K562 (cell line): ENCODE data around the gene SMIM36. TPM values are rescaled to one million over a fixed set of nuclear protein-coding genes. Genes with fewer than 3 reads are reported as not detected.
"Not testable (repeated sequence)": the region's sequence is repeated elsewhere in the genome, so short reads cannot be mapped to it uniquely, and the experiment has no call there.

Source experiments
- ATAC-seq: fragments of 200-7000 bp; cut with Tn5 transposase; 3 replicates; pipeline ENCODE4 v1.9.1; 2020; ENCODE audit warnings: moderate library complexity
- BruUV-seq: library from RNA; stranded (reverse); fragments of 400-500 nt; replicated peaks from 2 replicates; lab custom pipeline; 2021; lab: Mats Ljungman, UMichigan
- CTCF ChIA-PET: fragments of 300-600 bp; formaldehyde crosslinking; extraction: SDS; loops from one replicate; lab custom pipeline; 2021; ENCODE audit warnings: low intra/inter-chr PET ratio; lab: Yijun Ruan, JAX
- POLR2A ChIA-PET: fragments of 300-600, 350-650 bp; sonication (Branson Sonifier 250); formaldehyde crosslinking; extraction: SDS; loops from one replicate; lab custom pipeline; 2021; ENCODE audit warnings: antibody characterized with exemption, inconsistent platforms; lab: Yijun Ruan, JAX
- DNase-seq, 4 experiments: peaks; one replicate each; pipeline versions ENCODE4 v3.0.0 to v3.0.0-alpha.2; 2011 to 2018; ENCODE audit warnings: low spot score in 3 of 4, mixed read lengths in 3 of 4; ENCODE audit errors: extremely low read depth in 1 of 4
- FAIRE-seq: peaks from 2 replicates; lab custom pipeline; 2011; peaks lifted over from hg19 to GRCh38; lab: Jason Lieb, UNC
- H2AFZ ChIP-seq: 2 replicates; pipeline ENCODE4 v1.6.0; 2011; ENCODE audit warnings: low read depth, low read length, control low read depth, inconsistent platforms
- H3K27ac ChIP-seq: fragments of 200-600 bp; 3 replicates; pipeline ENCODE4 v1.8.0; 2011; ENCODE audit warnings: low read depth, mild to moderate bottlenecking, control low read depth, inconsistent platforms, low read length, moderate library complexity, mixed read lengths; ENCODE audit errors: extremely low read depth
- H3K27me3 ChIP-seq, 2 experiments: fragments of 300-600 bp in 1 of 2; 2 replicates in 1 of 2; 3 replicates in 1 of 2; pipeline versions ENCODE4 v1.6.0 to v1.8.0; 2011; ENCODE audit warnings: inconsistent platforms in 2 of 2, low read length in 2 of 2, mild to moderate bottlenecking in 1 of 2, mixed read lengths in 1 of 2, moderate library complexity in 1 of 2; ENCODE audit not compliant: control insufficient read depth in 2 of 2, insufficient read depth in 2 of 2
- H3K36me3 ChIP-seq: fragments of 300-600 bp; 3 replicates; pipeline ENCODE4 v1.8.0; 2011; ENCODE audit warnings: mild to moderate bottlenecking, low read length, inconsistent platforms; ENCODE audit not compliant: control insufficient read depth, insufficient read depth
- H3K4me1 ChIP-seq, 2 experiments: fragments of 200-600 bp in 1 of 2; replicated peaks in 1 of 2; 2 replicates in 1 of 2; 3 replicates in 1 of 2; pipeline versions ENCODE4 v1.5.1 to v1.8.0; 2011; ENCODE audit warnings: inconsistent platforms in 2 of 2, low read length in 2 of 2, mild to moderate bottlenecking in 1 of 2, mixed read lengths in 1 of 2, moderate library complexity in 1 of 2; ENCODE audit not compliant: control insufficient read depth in 2 of 2, insufficient read depth in 2 of 2
- H3K4me2 ChIP-seq: 2 replicates; pipeline ENCODE4 v1.6.1; 2011; ENCODE audit warnings: low read length, control low read depth, inconsistent platforms, mixed read lengths; ENCODE audit not compliant: insufficient read depth
- H3K4me3 ChIP-seq: fragments of 200-600 bp; sonication (generic), shearing (Covaris generic); 2 replicates; pipeline ENCODE4 v1.5.1; 2016; ENCODE audit warnings: control low read depth, inconsistent platforms
- H3K79me2 ChIP-seq: fragments of 200-600 bp; 3 replicates; pipeline ENCODE4 v1.8.0; 2011; ENCODE audit warnings: low read length, inconsistent platforms; ENCODE audit not compliant: control insufficient read depth, insufficient read depth
- H3K9ac ChIP-seq, 2 experiments: 2 replicates each; pipeline versions ENCODE4 v1.6.0 to v1.6.1; 2011; ENCODE audit warnings: low read depth in 2 of 2, low read length in 2 of 2, control low read depth in 1 of 2, inconsistent platforms in 1 of 2, mild to moderate bottlenecking in 1 of 2, mixed read lengths in 1 of 2; ENCODE audit not compliant: insufficient read depth in 1 of 2
- H3K9me1 ChIP-seq: one replicate; pipeline ENCODE4 v1.6.0; 2011; ENCODE audit warnings: inconsistent platforms, mild to moderate bottlenecking, low read length, moderate library complexity; ENCODE audit not compliant: control insufficient read depth, insufficient read depth
- H3K9me3 ChIP-seq: replicated peaks from 2 replicates; pipeline ENCODE4 v1.5.1; 2011; ENCODE audit warnings: low read depth, low read length, inconsistent platforms; ENCODE audit not compliant: control insufficient read depth, insufficient read depth
- H4K20me1 ChIP-seq: replicated peaks from 2 replicates; pipeline ENCODE4 v1.6.1; 2011; ENCODE audit warnings: low read length, inconsistent platforms, mixed read lengths; ENCODE audit not compliant: control insufficient read depth, insufficient read depth
- CREB1 ChIP-seq, 2 experiments: sonication (generic) in 1 of 2; formaldehyde crosslinking in 1 of 2; IDR thresholded peaks; 2 replicates each; pipeline versions ENCODE4 v1.6.1 to v1.8.0; 2012 to 2022; ENCODE audit warnings: inconsistent platforms in 1 of 2, mild to moderate bottlenecking in 1 of 2, missing genetic modification reagents in 1 of 2, moderate library complexity in 1 of 2
- NCOR1 ChIP-seq: fragments of 450-650 bp; IDR thresholded peaks from 2 replicates; pipeline ENCODE4 v1.6.1; 2016; ENCODE audit warnings: mild to moderate bottlenecking, moderate library complexity
- SAP30 ChIP-seq: fragments of 200-600 bp; sonication (generic); IDR thresholded peaks from 2 replicates; pipeline ENCODE4 v1.6.1; 2012; ENCODE audit warnings: borderline replicate concordance, low read depth, mild to moderate bottlenecking, moderate library complexity, low read length, control low read depth, inconsistent platforms; ENCODE audit not compliant: insufficient read depth, poor library complexity, severe bottlenecking
- TOE1 ChIP-seq, 2 experiments: fragments of 450-650 bp in 1 of 2; sonication (generic) in 1 of 2; formaldehyde crosslinking in 1 of 2; IDR thresholded peaks; 2 replicates each; pipeline versions ENCODE4 v1.7.1 to v1.8.0; 2016 to 2022; ENCODE audit warnings: borderline replicate concordance in 2 of 2, mild to moderate bottlenecking in 2 of 2, antibody characterized with exemption in 1 of 2, inconsistent platforms in 1 of 2, low read depth in 1 of 2, missing genetic modification reagents in 1 of 2, moderate library complexity in 1 of 2
- ZNF79 ChIP-seq: fragments of 250-450 bp; sonication (Bioruptor Pico); IDR thresholded peaks from 2 replicates; pipeline ENCODE4 v1.4.0; 2020; ENCODE audit warnings: low read depth, mild to moderate bottlenecking, moderate library complexity
- WGBS: fragments of 100-300 bp; shearing (Covaris generic); methylation state at CpG from one replicate; pipeline ENCODE4 v1.1.6; 2016; ENCODE audit warnings: low coverage, mixed read lengths; ENCODE audit not compliant: insufficient coverage; ENCODE audit errors: missing lambda C conversion rate; 5-methylcytosine and 5-hydroxymethylcytosine counted together
- in situ Hi-C: fragments of 300-500 bp; cut with MboI; formaldehyde crosslinking; loops from 4 replicates; pipeline ENCODE4 v1.15.0; 2018; ENCODE audit warnings: inconsistent platforms, mixed read lengths
- intact Hi-C: fragments of 100-400 bp; cut with micrococcal nuclease; formaldehyde crosslinking; loops from 2 replicates; pipeline ENCODE4 v1.14.2; 2022
- polyA plus RNA-seq, 8 experiments: library from polyadenylated mRNA; depleted of rRNA in 4 of 8; stranded (reverse) in 5 of 8; unstranded in 3 of 8; fragments of >200 nt; fragmentation: Nextera tagmentation in 2 of 8; fragmentation: Illumina TruSeq in 1 of 8; extraction: Ambion mirVana in 2 of 8; extraction: Trizol in 1 of 8; gene quantifications; 2 replicates each; pipeline versions ENCODE4 v1.2.1 to v1.2.3, GENCODE V29; 2011 to 2014; ENCODE audit warnings: inconsistent platforms in 1 of 8, missing spikeins in 1 of 8
- total RNA-seq, 7 experiments: library from RNA; depleted of rRNA in 6 of 7; stranded (reverse); fragments of >200 nt in 6 of 7; fragmentation: Illumina TruSeq in 2 of 7; extraction: Trizol in 2 of 7; gene quantifications; 2 replicates each; pipeline versions ENCODE4 v1.2.1 to v1.2.3, GENCODE V29; 2011 to 2021; ENCODE audit warnings: low replicate concordance in 1 of 7

Gene SMIM36
- total and polyA plus RNA-seq, 9 of the 15 experiments (the other 6 are each of a cell fraction or from before 2014, with no cell fraction given) = not detected

- Histone ChIP-seq H3K4me2 (no peak overlapping the region), H4K20me1 (no peaks in the 10 kb centered on the region), H3K27ac (no peak overlapping the region), H3K9me3 (no peaks in the 10 kb centered on the region), H3K9me1 (no peaks in the 10 kb centered on the region), H3K9ac (no peak overlapping the region), H3K79me2 (no peaks in the 10 kb centered on the region), H3K4me1 (no peaks in the 10 kb centered on the region; a peak in 3 of 5 replicates), H3K36me3 (no peaks in the 10 kb centered on the region), H3K4me3 (no peak overlapping the region), H2AFZ (no peak overlapping the region), H3K27me3 (no peaks in the 10 kb centered on the region)
- DNase-seq = no peak
- WGBS = 12% methylated on average over 3 of the region's 3 CpGs
- no peak for TF ChIP-seq NCOR1
- TF ChIP-seq ZNF79 (CRISPR knock-in tag) = no peak
- in situ Hi-C loops (no loop called here), intact Hi-C loops (no loop called here)
- peak; percentile 15 for FAIRE-seq
- ChIA-PET CTCF (no interaction called here), POLR2A (no interaction called here)
- ATAC-seq = no peak
- no TSS peak for BruUV-seq
These were observed 32.3 kb downstream of the SMIM36 start for GRCh38 chr17:55478971-55479370.

- TF ChIP-seq SAP30 = no peak
- TF ChIP-seq CREB1 (IDR thresholded peaks at IDR 0.05) = no peak
- TF ChIP-seq CREB1 (CRISPR knock-in tag; IDR thresholded peaks at IDR 0.05) = no peak
- no peak for TF ChIP-seq TOE1 (IDR thresholded peaks at IDR 0.05; ENCODE audit: borderline replicate concordance)
- no peak for TF ChIP-seq TOE1 (CRISPR knock-in tag; IDR thresholded peaks at IDR 0.05; ENCODE audit: borderline replicate concordance, low read depth)
- FAIRE-seq (no peak), ATAC-seq (no peak), DNase-seq (no peak)
- WGBS = 19% methylated on average over 7 of the region's 7 CpGs
- Histone ChIP-seq H4K20me1 (no peaks in the 10 kb centered on the region), H2AFZ (peak overlapping the region; percentile 11; the same call in 1 of the 2 replicates), H3K4me1 (no peaks in the 10 kb centered on the region), H3K79me2 (no peaks in the 10 kb centered on the region), H3K27me3 (no peaks in the 10 kb centered on the region), H3K36me3 (no peaks in the 10 kb centered on the region), H3K9me3 (no peaks in the 10 kb centered on the region), H3K9me1 (no peaks in the 10 kb centered on the region), H3K27ac (no peak overlapping the region), H3K4me2 (no peak overlapping the region; the same call in 1 of the 2 replicates), H3K9ac (no peak overlapping the region), H3K4me3 (no peak overlapping the region)
- intact Hi-C loops = no loop called here
- in situ Hi-C loops = no loop called here
- BruUV-seq = no TSS peak
- ChIA-PET CTCF (no interaction called here), POLR2A (interaction anchor here (0.7 kb wide), 1 partner anchor 42 kb away, joined by 3 read pairs; no protein-coding TSS in a partner anchor)
These were observed 44.6 kb downstream of the SMIM36 start for GRCh38 chr17:55466671-55467070.

DNA sequence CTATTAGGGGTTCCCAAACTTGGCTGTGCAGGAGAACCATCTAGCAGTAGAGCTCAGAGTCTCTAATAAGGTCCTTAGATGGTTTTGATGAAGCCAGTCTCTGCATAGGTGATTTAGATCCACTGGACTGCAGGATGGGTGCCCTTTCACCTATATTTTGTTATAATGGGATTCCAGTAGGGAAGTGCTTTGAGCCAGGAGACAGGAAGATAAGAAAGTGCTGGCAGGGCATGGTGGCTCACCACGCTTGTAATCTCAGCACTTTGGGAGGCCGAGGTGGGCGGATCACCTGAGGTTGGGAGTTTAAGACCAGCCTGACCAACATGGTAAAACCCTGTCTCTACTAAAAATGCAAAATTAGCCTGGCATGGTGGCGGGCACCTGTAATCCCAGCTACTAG lies 45.5 kb downstream of the SMIM36 start:
- CTCF ChIA-PET, H3K4me1 ChIP-seq, DNase-seq, in situ Hi-C loops, H2AFZ ChIP-seq, H3K27ac ChIP-seq, H3K36me3 ChIP-seq, BruUV-seq, H3K4me3 ChIP-seq, H4K20me1 ChIP-seq, H3K4me2 ChIP-seq, intact Hi-C loops, H3K9ac ChIP-seq, H3K27me3 ChIP-seq, H3K9me1 ChIP-seq, ATAC-seq, H3K79me2 ChIP-seq, H3K9me3 ChIP-seq, FAIRE-seq: not testable (repeated sequence)
- POLR2A ChIA-PET = interaction anchor here (0.6 kb wide), 1 partner anchor 14 kb away, joined by 3 read pairs; no protein-coding TSS in a partner anchor
- 23% methylated on average over 4 of the region's 4 CpGs for WGBS
